PC-9 (cell line): ENCODE results near the gene LRRC4C. TPM values are rescaled to one million over a fixed set of nuclear protein-coding genes. Genes with fewer than 3 reads are reported as not detected.

ENCODE experiments used
- BruUV-seq: library from RNA; stranded (reverse); fragments of 400-500 nt; replicated peaks from 2 replicates; lab custom pipeline; 2021; lab: Mats Ljungman, UMichigan
- CTCF ChIA-PET: fragments of 300-600 bp; sonication (Branson Sonifier 250); formaldehyde crosslinking; loops from one replicate; lab custom pipeline; 2022; ENCODE audit warnings: antibody characterized with exemption; lab: Charles Lee
- POLR2A ChIA-PET: fragments of 300-600 bp; sonication (Branson Sonifier 250); formaldehyde crosslinking; loops from one replicate; lab custom pipeline; 2022; ENCODE audit warnings: antibody characterized with exemption; ENCODE audit not compliant: unreplicated experiment; lab: Charles Lee
- DNase-seq, 2 experiments: peaks; one replicate each; pipeline versions ENCODE4 v3.0.0 to v3.0.0-alpha.2; 2015 to 2022; ENCODE audit warnings: mixed read lengths in 1 of 2
- H2AFZ ChIP-seq: fragments of 200-600 bp; sonication (generic); 2 replicates; pipeline ENCODE4 v1.8.1; 2017; ENCODE audit warnings: antibody characterized with exemption
- H3F3A ChIP-seq: fragments of 200-600 bp; sonication (generic); 2 replicates; pipeline ENCODE4 v1.8.1; 2017; ENCODE audit warnings: antibody characterized with exemption, mild to moderate bottlenecking, low read depth; ENCODE audit not compliant: insufficient read depth
- H3K27ac ChIP-seq: fragments of 200-600 bp; sonication (generic); 2 replicates; pipeline ENCODE4 v1.6.1; 2016; ENCODE audit warnings: mixed run types
- H3K27me3 ChIP-seq: fragments of 200-600 bp; sonication (generic); 2 replicates; pipeline ENCODE4 v1.6.1; 2016; ENCODE audit warnings: low read depth, mixed run types; ENCODE audit not compliant: insufficient read depth
- H3K36me3 ChIP-seq: fragments of 200-600 bp; sonication (generic); 2 replicates; pipeline ENCODE4 v1.6.1; 2016; ENCODE audit warnings: low read depth, mixed run types
- H3K4me1 ChIP-seq: fragments of 200-600 bp; sonication (generic); replicated peaks from 2 replicates; pipeline ENCODE4 v1.6.1; 2016; ENCODE audit warnings: mixed run types; ENCODE audit not compliant: insufficient read depth
- H3K4me2 ChIP-seq: fragments of 200-600 bp; sonication (generic); 2 replicates; pipeline ENCODE4 v1.6.1; 2017; ENCODE audit warnings: mixed run types
- H3K4me3 ChIP-seq: fragments of 200-600 bp; sonication (generic); 2 replicates; pipeline ENCODE4 v1.6.1; 2016; ENCODE audit warnings: mixed run types
- H3K79me2 ChIP-seq: fragments of 200-600 bp; sonication (generic); 2 replicates; pipeline ENCODE4 v1.6.1; 2017; ENCODE audit warnings: low read depth, mixed run types
- H3K9me2 ChIP-seq: fragments of 200-600 bp; sonication (generic); 2 replicates; pipeline ENCODE4 v1.8.1; 2017; ENCODE audit warnings: mild to moderate bottlenecking; ENCODE audit not compliant: insufficient read depth
- H3K9me3 ChIP-seq: fragments of 200-600 bp; sonication (generic); 2 replicates; pipeline ENCODE4 v1.8.1; 2016; ENCODE audit warnings: low read depth; ENCODE audit not compliant: insufficient read depth
- H4K20me1 ChIP-seq: fragments of 200-600 bp; sonication (generic); 2 replicates; pipeline ENCODE4 v1.8.1; 2017; ENCODE audit not compliant: insufficient read depth
- EZH2 ChIP-seq: fragments of 200-600 bp; sonication (generic); IDR thresholded peaks from 2 replicates; pipeline ENCODE4 v1.8.0; 2017; ENCODE audit warnings: antibody characterized with exemption, low read depth
- intact Hi-C: fragments of 100-400 bp; cut with micrococcal nuclease; formaldehyde crosslinking; loops from one replicate; pipeline ENCODE4 v1.10.0; 2022; ENCODE audit not compliant: unreplicated experiment
- total RNA-seq: library from RNA; stranded (reverse); gene quantifications from 2 replicates; pipeline ENCODE4 v1.2.3, GENCODE V29; 2021
- TF ChIP-seq, protein P1 (sequence below): fragments of 200-600 bp; sonication (generic); conservative IDR thresholded peaks from 2 replicates; pipeline ENCODE4 v1.6.1; 2017; ENCODE audit warnings: mixed run types, antibody characterized with exemption, mild to moderate bottlenecking, moderate library complexity

Gene LRRC4C
- total RNA-seq, 1 experiment from 2014 or later, result not detected

GRCh38 chr11:40388097-40388818 lies 1071.2 kb downstream of the LRRC4C start:
- H3K4me3 ChIP-seq, result no peak overlapping the region
- H4K20me1 ChIP-seq, result no peaks in the 10 kb centered on the region
- no peak overlapping the region for H3K27ac ChIP-seq
- CTCF ChIA-PET, result no interaction called here
- intact Hi-C loops, result no loop called here
- H3K27me3 ChIP-seq, result no peaks in the 10 kb centered on the region
- BruUV-seq, result no TSS peak
- TF ChIP-seq, protein P1, sequence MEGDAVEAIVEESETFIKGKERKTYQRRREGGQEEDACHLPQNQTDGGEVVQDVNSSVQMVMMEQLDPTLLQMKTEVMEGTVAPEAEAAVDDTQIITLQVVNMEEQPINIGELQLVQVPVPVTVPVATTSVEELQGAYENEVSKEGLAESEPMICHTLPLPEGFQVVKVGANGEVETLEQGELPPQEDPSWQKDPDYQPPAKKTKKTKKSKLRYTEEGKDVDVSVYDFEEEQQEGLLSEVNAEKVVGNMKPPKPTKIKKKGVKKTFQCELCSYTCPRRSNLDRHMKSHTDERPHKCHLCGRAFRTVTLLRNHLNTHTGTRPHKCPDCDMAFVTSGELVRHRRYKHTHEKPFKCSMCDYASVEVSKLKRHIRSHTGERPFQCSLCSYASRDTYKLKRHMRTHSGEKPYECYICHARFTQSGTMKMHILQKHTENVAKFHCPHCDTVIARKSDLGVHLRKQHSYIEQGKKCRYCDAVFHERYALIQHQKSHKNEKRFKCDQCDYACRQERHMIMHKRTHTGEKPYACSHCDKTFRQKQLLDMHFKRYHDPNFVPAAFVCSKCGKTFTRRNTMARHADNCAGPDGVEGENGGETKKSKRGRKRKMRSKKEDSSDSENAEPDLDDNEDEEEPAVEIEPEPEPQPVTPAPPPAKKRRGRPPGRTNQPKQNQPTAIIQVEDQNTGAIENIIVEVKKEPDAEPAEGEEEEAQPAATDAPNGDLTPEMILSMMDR, result no peak
- no peaks in the 10 kb centered on the region for H3K9me3 ChIP-seq
- H3K4me2 ChIP-seq, result no peak overlapping the region
- DNase-seq, result no peak
- H2AFZ ChIP-seq, result no peak overlapping the region
- no peaks in the 10 kb centered on the region for H3K9me2 ChIP-seq
- POLR2A ChIA-PET, result no interaction called here
- no peaks in the 10 kb centered on the region for H3K4me1 ChIP-seq
- H3K79me2 ChIP-seq, result no peaks in the 10 kb centered on the region
- no peaks in the 10 kb centered on the region for H3F3A ChIP-seq
- no peaks in the 10 kb centered on the region for H3K36me3 ChIP-seq

DNA sequence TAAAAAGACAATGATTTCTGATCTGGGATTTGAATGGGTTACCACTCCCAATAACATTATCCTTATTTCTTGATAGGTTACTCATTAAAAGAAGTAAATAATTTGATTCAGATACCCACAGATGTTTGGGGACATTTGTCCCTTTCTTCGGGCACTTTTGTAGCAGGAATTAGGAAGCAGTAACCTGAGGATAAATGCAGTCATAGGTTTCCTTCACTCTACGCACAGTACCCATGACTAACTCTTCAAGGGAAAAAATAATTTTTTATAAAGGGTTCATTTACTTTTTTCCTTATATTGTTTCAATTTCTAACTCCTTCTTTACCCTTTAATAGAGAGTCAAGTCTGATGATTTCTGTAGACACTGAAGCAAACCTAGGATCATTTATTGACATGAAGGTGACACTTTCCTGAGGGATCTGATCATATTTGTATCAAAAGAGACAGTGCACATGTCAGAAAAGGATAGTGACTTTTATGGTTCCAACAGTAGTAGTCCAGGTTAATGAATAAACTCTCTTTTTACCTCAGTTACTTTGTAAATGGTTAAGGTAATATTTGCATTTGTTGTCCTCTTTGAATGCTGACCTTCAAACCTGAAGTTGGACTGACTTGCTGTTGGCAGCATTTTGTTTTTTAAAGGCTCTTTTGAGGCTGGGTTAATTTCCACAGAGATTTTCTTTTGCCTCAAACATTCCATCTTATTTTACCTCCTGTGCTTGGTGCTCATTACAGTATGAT lies 1072.0 kb downstream of the LRRC4C start:
- H3K4me2 ChIP-seq, result no peak overlapping the region
- no peaks in the 10 kb centered on the region for H3K36me3 ChIP-seq
- H3K27me3 ChIP-seq, result no peaks in the 10 kb centered on the region
- no TSS peak for BruUV-seq
- CTCF ChIA-PET, result no interaction called here
- no peak overlapping the region for H3K27ac ChIP-seq
- H3K9me3 ChIP-seq, result no peaks in the 10 kb centered on the region
- H4K20me1 ChIP-seq, result no peaks in the 10 kb centered on the region
- no peaks in the 10 kb centered on the region for H3F3A ChIP-seq
- intact Hi-C loops, result no loop called here
- H3K4me3 ChIP-seq, result no peak overlapping the region
- no peak for TF ChIP-seq EZH2
- TF ChIP-seq, protein P1, result no peak
- POLR2A ChIA-PET, result no interaction called here
- H2AFZ ChIP-seq, result no peak overlapping the region
- DNase-seq, result no peak
- no peaks in the 10 kb centered on the region for H3K9me2 ChIP-seq
- H3K4me1 ChIP-seq, result no peaks in the 10 kb centered on the region
- H3K79me2 ChIP-seq, result no peaks in the 10 kb centered on the region

- Histone ChIP-seq H2AFZ (no peak overlapping the region), H3K9me3 (no peaks in the 10 kb centered on the region), H3K27me3 (no peaks in the 10 kb centered on the region), H3K36me3 (no peaks in the 10 kb centered on the region), H3K4me2 (no peak overlapping the region), H3K4me3 (no peak overlapping the region), H3K27ac (no peak overlapping the region), H3K4me1 (no peaks in the 10 kb centered on the region), H3K9me2 (no peaks in the 10 kb centered on the region), H3F3A (no peaks in the 10 kb centered on the region), H3K79me2 (no peaks in the 10 kb centered on the region), H4K20me1 (no peaks in the 10 kb centered on the region)
- TF ChIP-seq EZH2, result no peak
- TF ChIP-seq, protein P1, result no peak
- POLR2A ChIA-PET, result no interaction called here
- CTCF ChIA-PET, result no interaction called here
- intact Hi-C loops, result no loop called here
- DNase-seq, result no peak
- no TSS peak for BruUV-seq
Observed at GRCh38 chr11:40384991-40385390, 1074.5 kb downstream of the LRRC4C start.
